Pancreas (tissue), 10 donors: ENCODE data around the gene DSG2. TPM values are rescaled to one million over a fixed set of nuclear protein-coding genes. Genes with fewer than 3 reads are reported as not detected.

ENCODE experiments used
- ATAC-seq, 4 donors: fragments of 200-7000 bp; cut with Tn5 transposase; one replicate each; pipeline versions ENCODE4 v1.8.0 to v1.9.1; 2020; ENCODE audit warnings: mild to moderate bottlenecking in 4 of 4, moderate library complexity in 4 of 4
- DNase-seq, 6 donors: peaks; one replicate each; pipeline ENCODE4 v3.0.0-alpha.2; 2020
- FAIRE-seq: peaks from 2 replicates; lab custom pipeline; 2012; peaks lifted over from hg19 to GRCh38; lab: Jason Lieb, UNC
- H3K27ac ChIP-seq, 4 donors: fragments of 200-600 bp; sonication (generic); 1 replicate in 3 of 4; 2 replicates in 1 of 4; pipeline versions ENCODE4 v1.5.0 to v1.8.0; 2020
- H3K27me3 ChIP-seq, 4 donors: fragments of 200-600 bp; one replicate each; pipeline ENCODE4 v1.8.0; 2021
- H3K36me3 ChIP-seq, 3 donors: fragments of 200-600 bp; sonication (generic) in 1 of 3; one replicate each; pipeline versions ENCODE4 v1.5.0 to v1.8.0; 2020 to 2021
- H3K4me1 ChIP-seq, 3 donors: fragments of 200-600 bp; one replicate each; pipeline ENCODE4 v1.8.0; 2021
- H3K4me3 ChIP-seq, 4 donors: fragments of 200-600 bp; sonication (generic) in 2 of 4; one replicate each; pipeline versions ENCODE4 v1.5.0 to v1.8.0; 2020 to 2021
- H3K9me3 ChIP-seq, 4 donors: fragments of 200-600 bp; one replicate each; pipeline ENCODE4 v1.8.0; 2021
- WGBS, 2 donors: extraction: QIAGEN DNeasy Blood & Tissue Kit; methylation state at CpG; one replicate each; pipeline ENCODE4 v1.1.7; 2013; 5-methylcytosine and 5-hydroxymethylcytosine counted together
- intact Hi-C, 3 donors: fragments of 100-400 bp; cut with DNase I; formaldehyde crosslinking; loops; one replicate each; pipeline versions ENCODE4 v1.11.1 to v1.14.2; 2022
- polyA plus RNA-seq, 2 donors: library from polyadenylated mRNA; stranded (reverse); fragments of 200-250 nt; gene quantifications; one replicate each; pipeline ENCODE4 v1.2.3, GENCODE V29; 2013
- total RNA-seq, 6 donors: library from RNA; stranded (reverse); fragmentation: NEBNext Ultra II Directional in 4 of 6; extraction: Animal tissue kit (Norgen Biotek cat#: 25700) in 4 of 6; gene quantifications; one replicate each; pipeline versions ENCODE4 v1.2.1 to v1.2.4, GENCODE V29; 2021 to 2023
- TF ChIP-seq, protein P1 (sequence below), 4 donors: fragments of 200-600 bp; sonication (generic) in 3 of 4; IDR thresholded peaks; one replicate each; pipeline versions ENCODE4 v1.5.0 to v1.8.0; 2021; ENCODE audit warnings: antibody characterized with exemption in 4 of 4
- donor health status: healthy with polysubstance abuse.
- donor health status: DM: no; HTN: no; CAD: no; lungs with moderate emphysema.
- donor health status: DM: no; HTN: no; CAD: no.
- donor health status: control.
- donor health status: control.
- donor health status: Bipolar disorder and iron deficiency.
- donor health status: DM: yes; HTN: yes; CAD: no.
- donor health status: DM: no; HTN: no; CAD: no.
- donor health status: DM: no; HTN: no; CAD: no.
- donor health status: DM: yes; HTN: yes; CAD: no.

The DSG2 gene
- total and polyA plus RNA-seq, 8 donors = 7.6 to 62.1 (median 24.9) TPM

DNA sequence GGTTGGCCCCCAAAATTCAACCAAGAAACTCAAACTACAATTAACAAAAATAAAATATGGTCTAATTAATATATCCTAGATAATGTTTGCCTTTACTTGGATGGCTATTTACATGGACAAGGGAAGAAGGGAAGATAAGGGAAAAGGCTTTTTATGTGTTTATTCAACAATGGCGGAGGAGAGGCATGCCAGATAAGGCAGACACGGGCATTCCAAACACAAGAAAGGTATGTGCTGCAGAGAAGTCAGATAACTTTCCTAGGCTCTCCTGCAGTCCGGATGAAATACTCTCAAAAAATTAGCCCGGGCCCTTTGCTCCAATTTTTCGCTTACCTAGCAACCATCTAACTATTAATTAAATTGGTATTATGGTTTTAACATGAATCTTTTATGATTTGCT, 88.6 kb downstream of the DSG2 start:
- H3K27ac ChIP-seq = no peak overlapping the region
- no peak overlapping the region for H3K4me3 ChIP-seq
- FAIRE-seq = no peak
- peaks cover 0 to 8% (median 7%) of the 10 kb centered on the region in 3 donors for H3K4me1 ChIP-seq
- intact Hi-C loops = no loop called here
- no peaks in the 10 kb centered on the region for H3K9me3 ChIP-seq
- WGBS, 2 donors = 60 to 67% methylated on average over 5 of the region's 5 CpGs
- H3K27me3 ChIP-seq = no peaks in the 10 kb centered on the region
- no peak for DNase-seq
- TF ChIP-seq, protein P1, sequence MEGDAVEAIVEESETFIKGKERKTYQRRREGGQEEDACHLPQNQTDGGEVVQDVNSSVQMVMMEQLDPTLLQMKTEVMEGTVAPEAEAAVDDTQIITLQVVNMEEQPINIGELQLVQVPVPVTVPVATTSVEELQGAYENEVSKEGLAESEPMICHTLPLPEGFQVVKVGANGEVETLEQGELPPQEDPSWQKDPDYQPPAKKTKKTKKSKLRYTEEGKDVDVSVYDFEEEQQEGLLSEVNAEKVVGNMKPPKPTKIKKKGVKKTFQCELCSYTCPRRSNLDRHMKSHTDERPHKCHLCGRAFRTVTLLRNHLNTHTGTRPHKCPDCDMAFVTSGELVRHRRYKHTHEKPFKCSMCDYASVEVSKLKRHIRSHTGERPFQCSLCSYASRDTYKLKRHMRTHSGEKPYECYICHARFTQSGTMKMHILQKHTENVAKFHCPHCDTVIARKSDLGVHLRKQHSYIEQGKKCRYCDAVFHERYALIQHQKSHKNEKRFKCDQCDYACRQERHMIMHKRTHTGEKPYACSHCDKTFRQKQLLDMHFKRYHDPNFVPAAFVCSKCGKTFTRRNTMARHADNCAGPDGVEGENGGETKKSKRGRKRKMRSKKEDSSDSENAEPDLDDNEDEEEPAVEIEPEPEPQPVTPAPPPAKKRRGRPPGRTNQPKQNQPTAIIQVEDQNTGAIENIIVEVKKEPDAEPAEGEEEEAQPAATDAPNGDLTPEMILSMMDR (IDR thresholded peaks at IDR 0.05) = no peak
- no peaks in the 10 kb centered on the region for H3K36me3 ChIP-seq
- no peak for ATAC-seq

DNA sequence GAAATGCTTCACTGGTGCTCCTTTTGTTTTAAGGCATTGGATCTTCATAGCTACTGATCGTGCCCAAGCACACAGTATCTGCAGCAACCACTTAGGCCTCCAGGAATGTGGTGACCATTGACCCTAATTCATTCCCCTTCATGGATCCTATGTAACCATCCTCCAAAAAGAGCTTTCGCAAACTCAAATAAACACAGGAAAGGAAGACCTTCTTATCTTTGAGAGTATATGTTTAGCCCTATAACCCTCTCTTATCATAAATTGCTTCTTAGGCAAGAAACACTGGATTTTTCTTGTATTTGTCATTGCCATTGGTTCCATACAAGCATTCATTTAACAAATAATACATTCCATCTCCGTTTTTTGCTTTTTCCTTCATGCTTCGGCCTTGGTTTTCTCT, 89.6 kb downstream of the DSG2 start:
- intact Hi-C loops = no loop called here
- WGBS, 2 donors = 89 to 92% methylated on average over 4 of the region's 4 CpGs
- H3K36me3 ChIP-seq = no peaks in the 10 kb centered on the region
- no peaks in the 10 kb centered on the region for H3K27me3 ChIP-seq
- DNase-seq = no peak
- H3K4me3 ChIP-seq = no peak overlapping the region
- no peaks in the 10 kb centered on the region for H3K9me3 ChIP-seq
- TF ChIP-seq, protein P1 (IDR thresholded peaks at IDR 0.05) = no peak
- FAIRE-seq = no peak
- no peak overlapping the region for H3K27ac ChIP-seq
- peaks cover 0 to 8% (median 7%) of the 10 kb centered on the region in 3 donors for H3K4me1 ChIP-seq
- ATAC-seq = no peak

DNA sequence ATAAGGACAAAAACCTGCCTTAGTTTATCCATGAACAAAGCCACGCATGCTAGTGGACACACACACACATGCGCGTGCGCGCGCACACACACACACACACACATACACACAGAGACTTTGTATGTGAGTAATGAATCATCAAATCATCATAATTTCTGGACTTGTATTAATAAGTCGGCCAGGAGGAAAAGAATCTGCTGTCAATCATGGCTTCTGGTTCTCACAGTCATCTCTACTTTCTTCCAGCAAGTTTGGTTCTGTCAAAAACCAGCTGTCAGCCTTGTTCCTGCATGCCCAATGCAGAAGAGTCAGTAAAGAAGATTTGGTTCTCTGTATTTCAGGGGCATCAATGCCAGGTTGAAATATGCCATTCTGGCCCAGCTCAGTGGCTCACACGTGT, 92.6 kb downstream of the DSG2 start:
- H3K36me3 ChIP-seq = no peaks in the 10 kb centered on the region
- ATAC-seq (no peak), FAIRE-seq (no peak), DNase-seq (no peak)
- H3K4me1 ChIP-seq = peaks cover 0 to 8% (median 7%) of the 10 kb centered on the region in 3 donors
- intact Hi-C loops = no loop called here
- no peak overlapping the region for H3K4me3 ChIP-seq
- 85 to 88% methylated on average over 8 of the region's 8 CpGs for WGBS, 2 donors
- TF ChIP-seq, protein P1 (IDR thresholded peaks at IDR 0.05) = no peak
- no peak overlapping the region for H3K27ac ChIP-seq
- H3K27me3 ChIP-seq = no peaks in the 10 kb centered on the region
- no peaks in the 10 kb centered on the region for H3K9me3 ChIP-seq

DNA sequence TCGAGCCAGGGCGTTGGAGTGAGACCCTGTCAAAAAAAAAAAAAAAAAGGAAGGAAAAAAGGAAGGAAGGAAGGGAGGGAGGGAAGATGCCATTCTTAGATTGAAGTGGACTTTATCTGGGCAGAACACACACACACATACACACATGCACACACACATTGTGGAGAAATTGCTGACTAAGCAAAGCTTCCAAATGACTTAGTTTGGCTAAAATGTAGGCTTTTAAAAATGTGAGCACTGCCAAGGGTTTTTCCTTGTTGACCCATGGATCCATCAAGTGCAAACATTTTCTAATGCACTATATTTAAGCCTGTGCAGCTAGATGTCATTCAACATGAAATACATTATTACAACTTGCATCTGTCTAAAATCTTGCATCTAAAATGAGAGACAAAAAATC, 93.1 kb downstream of the DSG2 start:
- 36 to 39% methylated on average over 2 of the region's 2 CpGs for WGBS, 2 donors
- H3K36me3 ChIP-seq = no peaks in the 10 kb centered on the region
- no peaks in the 10 kb centered on the region for H3K9me3 ChIP-seq
- intact Hi-C loops = no loop called here
- ATAC-seq = peak; percentile 22 to 59 (median 40)
- no peaks in the 10 kb centered on the region for H3K27me3 ChIP-seq
- H3K27ac ChIP-seq = no peak overlapping the region
- no peak for FAIRE-seq
- no peak overlapping the region for H3K4me3 ChIP-seq
- H3K4me1 ChIP-seq = peaks cover 0 to 8% (median 7%) of the 10 kb centered on the region in 3 donors
- TF ChIP-seq, protein P1 (IDR thresholded peaks at IDR 0.05) = no peak
- no peak for DNase-seq

DNA sequence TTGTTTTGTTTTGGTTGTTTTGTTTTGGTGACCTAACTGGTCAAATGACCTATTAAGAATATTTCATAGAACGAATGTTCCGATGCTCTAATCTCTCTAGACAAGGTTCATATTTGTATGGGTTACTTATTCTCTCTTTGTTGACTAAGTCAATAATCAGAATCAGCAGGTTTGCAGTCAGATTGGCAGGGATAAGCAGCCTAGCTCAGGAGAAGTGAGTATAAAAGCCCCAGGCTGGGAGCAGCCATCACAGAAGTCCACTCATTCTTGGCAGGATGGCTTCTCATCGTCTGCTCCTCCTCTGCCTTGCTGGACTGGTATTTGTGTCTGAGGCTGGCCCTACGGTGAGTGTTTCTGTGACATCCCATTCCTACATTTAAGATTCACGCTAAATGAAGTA, 93.7 kb downstream of the DSG2 start, which contains the start of gene TTR:
Gene TTR (plus strand): TSS at position 250 of the 400 bp plus-strand sequence. CDS start 26 bp downstream, at position 276.
- Histone ChIP-seq H3K4me1 (peaks cover 0 to 8% (median 7%) of the 10 kb centered on the region in 3 donors), H3K27ac (peak within 1 kb of the TSS in 1 of 4 donors; percentile 8), H3K4me3 (no peak within 1 kb of the TSS), H3K27me3 (no peaks in the 10 kb centered on the region), H3K36me3 (no peaks in the 10 kb centered on the region), H3K9me3 (no peaks in the 10 kb centered on the region)
- TF ChIP-seq, protein P1 (IDR thresholded peaks at IDR 0.05) = no peak
- whole genome bisulfite sequencing, 2 donors = 28 to 30% methylated on average over 5 of the region's 5 CpGs
- intact Hi-C loops = no loop called here
- peak in 2 of 6 donors; percentile 16 to 18 for DNase-seq
- FAIRE-seq = no peak
- peak; percentile 69 to 90 (median 81) for ATAC-seq
